Measurements from ENCODE around the gene MATN4.

DNA sequence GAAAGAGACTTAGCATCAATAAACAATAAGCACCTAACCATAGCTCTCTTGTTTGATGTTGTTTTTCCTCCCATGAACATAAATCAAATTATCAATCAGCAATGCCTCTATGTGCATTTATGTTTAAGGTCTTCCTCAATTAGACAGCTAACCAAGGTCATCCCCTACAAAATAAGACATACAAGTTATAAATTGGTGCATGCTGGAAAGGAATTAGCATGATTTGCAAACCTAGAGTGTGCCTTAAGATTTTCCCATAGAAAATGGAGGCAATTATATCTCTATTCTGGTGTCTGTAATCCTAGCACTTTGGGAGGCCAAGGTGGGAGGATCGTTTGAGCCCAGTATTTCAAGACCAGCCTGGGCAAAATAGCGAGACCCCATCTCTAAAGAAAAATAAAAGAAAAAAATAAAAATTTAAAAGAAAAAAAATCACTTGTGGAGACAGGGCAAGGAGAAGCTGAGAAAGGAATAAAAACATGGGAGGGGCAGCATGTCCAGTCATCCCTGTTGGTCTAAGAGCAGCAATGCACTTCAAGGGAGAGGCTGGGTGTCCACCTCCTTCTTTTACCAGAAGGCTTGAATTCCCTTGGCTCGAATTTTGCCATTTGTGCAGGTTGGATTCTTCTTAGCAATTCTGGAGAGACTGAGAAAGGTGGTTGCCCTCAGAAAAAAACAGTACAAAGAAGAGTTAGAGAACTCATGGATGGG is 44.4 kb downstream of the MATN4 start:
- TF ChIP-seq, protein P1, sequence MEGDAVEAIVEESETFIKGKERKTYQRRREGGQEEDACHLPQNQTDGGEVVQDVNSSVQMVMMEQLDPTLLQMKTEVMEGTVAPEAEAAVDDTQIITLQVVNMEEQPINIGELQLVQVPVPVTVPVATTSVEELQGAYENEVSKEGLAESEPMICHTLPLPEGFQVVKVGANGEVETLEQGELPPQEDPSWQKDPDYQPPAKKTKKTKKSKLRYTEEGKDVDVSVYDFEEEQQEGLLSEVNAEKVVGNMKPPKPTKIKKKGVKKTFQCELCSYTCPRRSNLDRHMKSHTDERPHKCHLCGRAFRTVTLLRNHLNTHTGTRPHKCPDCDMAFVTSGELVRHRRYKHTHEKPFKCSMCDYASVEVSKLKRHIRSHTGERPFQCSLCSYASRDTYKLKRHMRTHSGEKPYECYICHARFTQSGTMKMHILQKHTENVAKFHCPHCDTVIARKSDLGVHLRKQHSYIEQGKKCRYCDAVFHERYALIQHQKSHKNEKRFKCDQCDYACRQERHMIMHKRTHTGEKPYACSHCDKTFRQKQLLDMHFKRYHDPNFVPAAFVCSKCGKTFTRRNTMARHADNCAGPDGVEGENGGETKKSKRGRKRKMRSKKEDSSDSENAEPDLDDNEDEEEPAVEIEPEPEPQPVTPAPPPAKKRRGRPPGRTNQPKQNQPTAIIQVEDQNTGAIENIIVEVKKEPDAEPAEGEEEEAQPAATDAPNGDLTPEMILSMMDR (IDR thresholded peaks at IDR 0.05) = no peak
- TF ChIP-seq POLR2AphosphoS5 (IDR thresholded peaks at IDR 0.05) (no peak), POLR2A (IDR thresholded peaks at IDR 0.05) (no peak)

Measured in prostate gland (tissue), 2 donors.